Posterior vena cava (tissue), 2 donors: ENCODE measurements around the gene RPS23. TPM values are rescaled to one million over a fixed set of nuclear protein-coding genes. Genes with fewer than 3 reads are reported as not detected.

ENCODE experiments used
- DNase-seq: peaks from one replicate; pipeline ENCODE4 v3.0.0-alpha.2; 2020; ENCODE audit warnings: low spot score
- intact Hi-C, 2 donors: fragments of 100-400 bp; cut with DNase I; formaldehyde crosslinking; loops; one replicate each; pipeline versions ENCODE4 v1.14.1 to v1.14.2; 2022 to 2023
- total RNA-seq, 2 donors: library from RNA; stranded (reverse); fragmentation: NEBNext Ultra II Directional; extraction: Animal tissue kit (Norgen Biotek cat#: 25700); gene quantifications; one replicate each; pipeline ENCODE4 v1.2.1, GENCODE V29; 2021
- donor health status: DM: yes; HTN: yes; CAD: no.
- donor health status: DM: yes; HTN: yes; CAD: no.

Gene RPS23
- total RNA-seq, 2 donors from 2014 or later = 1,217 to 1,454 TPM

DNA sequence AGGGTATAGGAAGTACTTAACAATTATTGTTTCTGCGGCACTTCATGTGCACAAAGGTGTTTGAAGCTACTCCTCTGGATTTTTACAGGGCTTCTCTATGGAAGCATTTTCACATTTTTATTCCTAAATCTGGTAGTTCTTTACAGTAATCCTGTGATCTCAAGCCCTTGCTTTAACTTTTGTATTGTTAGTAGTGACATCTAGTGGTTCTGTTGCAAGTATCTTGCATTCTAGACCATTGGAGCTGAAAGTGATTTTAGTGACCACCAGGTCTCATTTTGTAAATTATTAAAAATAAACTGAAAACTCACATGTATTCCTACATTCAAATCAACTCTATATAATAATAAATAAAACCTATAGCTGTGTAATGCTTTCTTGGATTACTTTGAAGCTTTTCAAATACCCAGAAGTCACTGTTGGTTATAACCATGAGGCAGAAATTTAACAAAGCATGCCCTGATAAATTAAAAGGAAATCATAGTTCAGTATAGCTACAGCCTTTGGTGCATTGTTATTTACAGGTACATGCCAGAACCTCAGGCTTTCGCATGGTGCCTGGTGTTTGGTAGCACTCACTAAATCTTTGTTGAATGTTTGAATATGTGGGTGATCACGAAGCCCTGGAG, 18.9 kb downstream of the RPS23 start:
- DNase-seq = no peak
- intact Hi-C loops = no loop called here

DNA sequence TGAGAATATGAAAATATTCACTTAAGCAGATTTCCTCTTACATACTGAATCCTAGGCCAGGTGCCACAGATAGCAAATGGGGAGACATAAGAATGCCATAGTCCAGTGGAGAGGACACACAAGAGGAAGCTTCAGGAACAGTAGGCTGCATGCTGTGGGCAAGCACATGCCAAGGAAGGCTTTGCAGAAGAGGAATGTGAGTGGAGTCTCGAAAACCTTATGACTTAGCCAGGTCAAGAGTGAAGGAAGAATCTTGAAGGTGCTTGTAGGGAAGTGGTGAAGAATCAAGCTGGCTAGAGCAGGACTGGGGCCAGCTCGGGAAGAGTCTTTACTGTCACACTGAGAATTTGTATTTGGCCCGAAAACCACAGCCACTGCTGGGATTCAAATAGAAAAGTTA, 20.4 kb downstream of the RPS23 start:
- DNase-seq = no peak
- intact Hi-C loops = no loop called here

DNA sequence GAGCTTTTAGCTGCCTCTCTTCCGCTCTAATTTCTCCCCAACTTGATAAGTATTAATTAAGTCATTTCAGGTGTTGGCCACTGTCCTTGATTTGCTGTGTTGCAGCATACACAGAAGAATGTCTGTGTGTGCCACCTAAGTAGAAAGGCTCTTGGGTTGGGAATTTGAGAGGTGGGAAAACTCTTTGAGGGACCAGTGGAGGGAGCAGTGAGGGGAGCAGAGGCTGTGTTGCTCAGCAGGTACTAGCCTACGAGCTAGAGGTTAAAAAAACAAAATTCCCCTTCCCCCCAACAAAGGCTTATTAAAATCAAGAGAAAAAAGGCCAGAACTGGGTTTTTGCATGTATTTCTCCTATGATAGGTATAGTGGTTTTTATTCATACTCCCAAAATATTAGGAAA, 20.9 kb downstream of the RPS23 start:
- intact Hi-C loops = no loop called here
- DNase-seq = no peak

DNA sequence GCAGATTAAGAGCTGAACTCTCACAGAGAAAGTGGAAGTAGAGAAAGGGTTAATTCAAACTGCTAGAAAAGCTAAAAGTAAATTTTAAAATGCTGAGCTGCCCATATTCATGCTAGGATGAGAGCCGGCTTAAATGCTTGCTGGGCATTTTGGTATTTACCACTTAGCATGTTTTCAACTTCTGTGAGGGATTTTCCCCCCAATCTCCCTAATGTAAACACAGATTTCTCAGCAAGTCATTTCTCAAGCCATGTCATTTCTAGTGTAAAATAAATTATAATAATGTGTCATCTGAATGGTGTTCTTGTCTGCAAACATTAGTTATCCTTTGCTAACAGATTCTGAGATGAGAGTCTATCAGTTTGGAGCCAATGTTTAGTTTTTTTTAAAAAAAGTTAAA, 22.3 kb downstream of the RPS23 start:
- intact Hi-C loops = no loop called here
- no peak for DNase-seq

DNA sequence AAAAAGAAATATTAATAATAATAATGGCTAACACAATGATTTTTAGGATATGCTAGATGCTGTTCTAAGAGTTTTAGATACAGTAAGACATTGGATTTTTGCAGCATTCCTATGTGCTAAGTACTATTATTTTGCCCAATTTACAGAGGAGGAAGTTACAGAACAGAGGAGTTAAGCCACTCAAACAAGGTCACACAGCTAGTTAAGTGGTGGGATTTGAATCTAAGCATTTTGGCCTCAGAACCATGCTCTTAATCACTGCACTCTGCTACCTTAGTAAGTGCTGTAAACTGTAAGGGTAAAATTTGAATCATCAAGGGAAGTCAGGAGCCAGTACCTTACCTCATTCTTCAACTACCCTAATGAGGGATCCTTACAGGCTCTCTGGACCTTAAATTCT, 25.4 kb downstream of the RPS23 start:
- intact Hi-C loops = no loop called here
- DNase-seq = no peak

DNA sequence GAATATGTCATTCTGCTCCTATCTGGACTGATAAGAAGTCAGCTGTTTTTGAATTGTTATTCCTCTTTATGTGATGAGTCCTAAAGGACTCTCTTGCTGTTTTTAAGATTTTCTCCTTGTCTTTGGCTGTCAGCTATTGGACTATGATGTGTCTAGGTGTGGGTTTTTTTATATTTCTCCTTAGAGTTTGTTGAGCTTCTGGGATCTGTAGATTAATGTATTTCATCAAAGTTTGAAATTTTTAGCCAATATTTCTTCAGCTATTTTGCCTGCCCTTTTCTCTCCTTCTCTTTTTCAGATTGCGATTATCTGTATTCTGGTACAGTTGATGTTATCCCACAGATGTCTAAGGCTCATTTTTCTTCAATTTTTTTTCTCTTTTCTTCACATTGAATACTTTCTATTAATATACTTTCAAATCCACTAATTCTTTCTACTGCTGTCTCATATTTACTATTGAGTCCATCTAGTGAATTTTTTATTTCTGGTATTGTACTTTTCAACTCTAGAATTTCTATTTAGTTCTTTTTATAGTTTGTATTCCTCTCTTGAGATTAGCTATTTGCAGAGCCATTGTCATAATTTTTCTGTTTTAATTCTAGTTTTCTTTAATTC, 31.1 kb downstream of the RPS23 start:
- intact Hi-C loops = no loop called here
- no peak for DNase-seq

DNA sequence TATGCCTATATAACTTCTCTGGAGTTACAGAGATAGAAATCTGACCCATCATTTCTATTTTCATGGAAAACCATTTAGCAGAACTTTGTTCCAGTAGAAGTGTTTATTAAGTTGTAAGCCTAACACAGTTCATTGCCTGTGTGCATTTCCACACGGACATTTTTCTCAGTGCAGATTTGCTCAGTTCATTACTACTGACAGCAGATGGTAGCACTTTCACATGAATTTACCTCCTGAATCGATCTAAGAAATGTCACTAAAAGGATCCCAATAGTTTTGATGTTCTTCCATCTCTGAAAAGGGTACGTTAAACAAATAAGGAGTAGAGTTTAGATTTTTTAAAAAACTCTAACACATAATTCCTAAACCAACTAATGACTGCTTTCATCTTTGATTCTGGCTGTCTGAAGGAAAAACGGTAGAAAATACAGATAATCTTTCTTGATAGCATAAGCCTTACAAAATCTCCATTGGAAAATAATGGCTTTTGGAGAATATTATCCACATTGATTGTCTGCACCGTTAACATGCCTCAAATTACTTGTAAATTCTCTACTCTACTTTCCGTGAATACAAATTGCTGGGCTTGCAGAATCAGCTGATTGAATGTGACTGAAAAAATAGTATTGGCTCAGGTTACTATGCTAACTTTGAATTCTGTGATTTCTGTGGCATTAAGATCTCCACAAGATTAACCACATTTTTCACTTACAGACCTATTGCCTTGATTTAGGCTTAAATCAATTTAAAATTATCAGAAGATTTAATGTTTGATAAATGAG, 33.1 kb downstream of the RPS23 start:
- intact Hi-C loops = no loop called here
- no peak for DNase-seq

DNA sequence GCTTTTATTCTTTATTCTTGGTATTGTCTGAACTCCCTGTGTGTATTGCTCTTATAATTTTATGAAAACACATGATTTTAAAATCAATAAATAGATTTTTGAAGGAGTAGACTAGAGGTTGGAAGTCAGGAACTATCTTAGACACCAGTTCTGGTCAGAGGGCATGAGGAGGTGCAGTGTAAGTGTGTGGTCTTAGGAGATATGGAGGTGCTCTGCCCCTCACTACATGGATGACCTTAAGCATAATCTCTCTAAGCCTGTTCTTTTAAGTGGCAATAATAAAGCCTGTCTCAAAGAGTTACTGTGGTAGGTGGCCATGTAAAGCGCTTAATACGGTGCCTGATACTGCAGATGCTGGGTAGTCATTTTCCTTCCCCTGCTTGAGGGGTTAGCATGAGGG, 34.0 kb downstream of the RPS23 start:
- intact Hi-C loops = no loop called here
- no peak for DNase-seq

DNA sequence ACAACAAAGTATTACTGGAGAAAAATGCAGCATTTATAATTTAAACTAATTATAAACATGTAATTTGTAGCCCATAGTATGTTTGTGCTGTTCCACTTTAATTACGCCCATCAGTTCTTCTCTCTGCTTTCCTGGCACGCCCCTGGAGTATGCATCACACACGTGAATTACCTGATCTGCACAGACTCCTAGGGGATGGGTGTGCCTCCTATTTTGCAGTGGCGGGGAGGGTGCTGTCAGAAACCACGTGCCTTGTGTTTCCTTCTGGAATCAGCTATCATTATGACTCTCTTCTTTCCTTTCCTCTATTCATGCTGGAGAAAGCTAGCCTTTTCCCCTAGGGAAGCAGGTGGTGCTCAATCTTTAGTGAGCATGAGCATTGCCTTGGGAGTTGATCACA, 43.3 kb downstream of the RPS23 start:
- no peak for DNase-seq
- intact Hi-C loops = no loop called here

DNA sequence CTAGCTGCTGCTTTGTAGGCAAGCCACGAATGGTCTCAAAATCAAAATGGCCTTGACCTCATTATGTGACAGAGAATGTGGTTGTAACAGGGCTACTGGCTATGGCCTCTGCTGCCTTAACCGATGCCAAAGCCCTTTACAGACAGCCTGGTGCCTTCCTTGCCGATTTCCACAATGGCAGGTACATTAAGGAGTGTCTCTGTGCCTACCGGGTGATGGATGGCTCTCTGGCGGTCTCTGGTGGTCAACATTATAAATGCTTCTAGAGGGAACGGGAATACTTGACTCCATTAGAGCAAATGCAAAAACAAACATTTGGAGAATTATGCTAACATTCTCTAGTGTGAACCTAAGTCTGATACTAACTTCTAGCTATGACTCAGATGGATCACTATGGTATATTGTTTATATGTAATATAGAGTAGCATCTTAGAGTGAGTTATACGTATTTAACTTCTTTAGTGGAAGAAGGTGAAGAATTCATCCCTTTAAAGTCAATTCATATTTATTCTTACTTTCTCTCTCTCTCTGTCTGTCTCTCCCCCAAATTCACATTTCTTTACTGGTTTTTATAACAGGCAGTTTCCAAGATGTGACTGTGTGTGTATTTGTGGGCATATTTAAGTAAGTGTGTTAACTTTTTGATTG, 52.5 kb downstream of the RPS23 start:
- intact Hi-C loops = no loop called here
- DNase-seq = peak; percentile 65
